HCT116 (cell line): ENCODE results near the gene TP53RK. TPM values are rescaled to one million over a fixed set of nuclear protein-coding genes. Genes with fewer than 3 reads are reported as not detected.

Experiments used
- ATAC-seq: fragments of 200-7000 bp; cut with Tn5 transposase; 2 replicates; pipeline ENCODE4 v1.9.1; 2020; ENCODE audit warnings: mild to moderate bottlenecking, moderate library complexity
- BruUV-seq: library from RNA; stranded (reverse); fragments of 400-500 nt; replicated peaks from 2 replicates; lab custom pipeline; 2021; lab: Mats Ljungman, UMichigan
- CTCF ChIA-PET: fragments of 300-600 bp; sonication (Branson Sonifier 250); formaldehyde crosslinking; loops from one replicate; lab custom pipeline; 2021; ENCODE audit warnings: antibody characterized with exemption; lab: Charles Lee
- POLR2A ChIA-PET: fragments of 300-600, 350-600 bp; sonication (Branson Sonifier 250); formaldehyde crosslinking; loops from one replicate; lab custom pipeline; 2021; ENCODE audit warnings: antibody characterized with exemption; lab: Charles Lee
- RAD21 ChIA-PET, 2 experiments: fragments of 300-600 bp; sonication (Branson Sonifier 250); formaldehyde crosslinking; loops; one replicate each; lab custom pipeline; 2023; ENCODE audit warnings: low total read pairs in 2 of 2; ENCODE audit not compliant: uncharacterized antibody in 2 of 2, unreplicated experiment in 2 of 2, low non-redundant PET in 1 of 2; lab: Charles Lee
- DNase-seq: peaks from one replicate; pipeline ENCODE4 v3.0.0-alpha.2; 2010; ENCODE audit warnings: low read depth, low spot score
- H2AFZ ChIP-seq: fragments of 200-600 bp; shearing (Covaris generic), sonication (generic); 2 replicates; pipeline ENCODE4 v1.6.1; 2017; ENCODE audit warnings: low read depth, mixed run types, mixed read lengths, antibody characterized with exemption, low read length; ENCODE audit not compliant: poor library complexity, severe bottlenecking
- H3K27ac ChIP-seq: 2 replicates; pipeline ENCODE4 v1.5.1; 2012; ENCODE audit warnings: low read depth, low read length
- H3K27me3 ChIP-seq: fragments of 200-600 bp; sonication (generic); 2 replicates; pipeline ENCODE4 v1.6.1; 2016; ENCODE audit warnings: mixed run types, low read length, mixed read lengths; ENCODE audit not compliant: insufficient read depth
- H3K36me3 ChIP-seq, 2 experiments: fragments of 200-500 bp in 1 of 2; fragments of 200-600 bp in 1 of 2; sonication (Bioruptor generic) in 1 of 2; sonication (generic) in 1 of 2; 2 replicates each; pipeline versions ENCODE4 v1.5.1 to v1.6.1; 2014 to 2016; ENCODE audit warnings: low read length in 2 of 2, inconsistent platforms in 1 of 2, mixed read lengths in 1 of 2, mixed run types in 1 of 2; ENCODE audit not compliant: insufficient read depth in 2 of 2, control insufficient read depth in 1 of 2
- H3K4me1 ChIP-seq, 2 experiments: fragments of 200-600 bp in 1 of 2; sonication (generic) in 1 of 2; 2 replicates each; pipeline versions ENCODE4 v1.5.1 to v1.6.1; 2012 to 2017; ENCODE audit warnings: low read length in 2 of 2, inconsistent platforms in 1 of 2, mild to moderate bottlenecking in 1 of 2, mixed read lengths in 1 of 2, mixed run types in 1 of 2, moderate library complexity in 1 of 2; ENCODE audit not compliant: insufficient read depth in 2 of 2, control insufficient read depth in 1 of 2
- H3K4me2 ChIP-seq: fragments of 200-600 bp; sonication (generic); 2 replicates; pipeline ENCODE4 v1.6.1; 2017; ENCODE audit warnings: mixed run types, low read length, mixed read lengths
- H3K4me3 ChIP-seq, 2 experiments: fragments of 200-600 bp in 1 of 2; sonication (generic) in 1 of 2; replicated peaks in 1 of 2; 2 replicates each; pipeline ENCODE4 v1.5.1; 2011 to 2016; ENCODE audit warnings: low read length in 2 of 2, control low read depth in 1 of 2, low read depth in 1 of 2, mild to moderate bottlenecking in 1 of 2, mixed read lengths in 1 of 2, mixed run types in 1 of 2
- H3K79me2 ChIP-seq: fragments of 200-600 bp; sonication (generic); 2 replicates; pipeline ENCODE4 v1.6.1; 2017; ENCODE audit warnings: mild to moderate bottlenecking, mixed run types, low read length, moderate library complexity, mixed read lengths; ENCODE audit not compliant: insufficient read depth
- H3K9ac ChIP-seq: fragments of 200-600 bp; sonication (generic); 2 replicates; pipeline ENCODE4 v1.6.1; 2016; ENCODE audit warnings: low read length, mixed read lengths
- H3K9me2 ChIP-seq: fragments of 200-600 bp; sonication (generic), shearing (Covaris generic); 2 replicates; pipeline ENCODE4 v1.6.1; 2017; ENCODE audit warnings: mixed run types, mild to moderate bottlenecking, moderate library complexity; ENCODE audit not compliant: insufficient read depth
- H3K9me3 ChIP-seq, 2 experiments: fragments of 200-500 bp in 1 of 2; fragments of 200-600 bp in 1 of 2; sonication (Bioruptor generic) in 1 of 2; sonication (generic) in 1 of 2; 2 replicates each; pipeline ENCODE4 v1.6.1; 2014 to 2017; ENCODE audit warnings: low read length in 2 of 2, mixed read lengths in 2 of 2, inconsistent platforms in 1 of 2, low read depth in 1 of 2, mild to moderate bottlenecking in 1 of 2, mixed run types in 1 of 2, moderate library complexity in 1 of 2; ENCODE audit not compliant: control insufficient read depth in 1 of 2, insufficient read depth in 1 of 2
- H4K20me1 ChIP-seq: fragments of 200-600 bp; sonication (generic), shearing (Covaris generic); 2 replicates; pipeline ENCODE4 v1.6.1; 2017; ENCODE audit warnings: mixed run types, mild to moderate bottlenecking, moderate library complexity; ENCODE audit not compliant: insufficient read depth
- CEBPB ChIP-seq: IDR thresholded peaks from 2 replicates; pipeline ENCODE4 v1.6.1; 2012; ENCODE audit warnings: low read depth
- ELF1 ChIP-seq: IDR thresholded peaks from 2 replicates; pipeline ENCODE4 v1.6.1; 2012; ENCODE audit warnings: low read depth, borderline replicate concordance
- POLR2AphosphoS5 ChIP-seq: IDR thresholded peaks from 2 replicates; pipeline ENCODE4 v1.6.1; 2011; ENCODE audit warnings: mild to moderate bottlenecking, low read depth, low read length, moderate library complexity
- ZNF274 ChIP-seq: fragments of 200-500 bp; sonication (Bioruptor generic); IDR thresholded peaks from 2 replicates; pipeline ENCODE4 v1.6.1; 2014; ENCODE audit warnings: mild to moderate bottlenecking, low read depth, low read length, inconsistent platforms
- intact Hi-C: fragments of 100-400 bp; cut with micrococcal nuclease; formaldehyde crosslinking; loops from 2 replicates; pipeline ENCODE4 v1.10.0; 2022
- total RNA-seq: library from RNA; stranded (reverse); gene quantifications from one replicate; pipeline ENCODE4 v1.2.1, GENCODE V29; 2021; ENCODE audit not compliant: unreplicated experiment
- TF ChIP-seq, protein P1 (sequence below), 3 experiments: fragments of 200-600 bp in 1 of 3; sonication (generic) in 1 of 3; IDR thresholded peaks in 2 of 3; conservative IDR thresholded peaks in 1 of 3; 2 replicates each; pipeline ENCODE4 v1.5.1; 2012 to 2017; ENCODE audit warnings: low read depth in 2 of 3, low read length in 2 of 3, antibody characterized with exemption in 1 of 3, borderline replicate concordance in 1 of 3, control low read depth in 1 of 3, mild to moderate bottlenecking in 1 of 3, mixed read lengths in 1 of 3, mixed run types in 1 of 3, moderate library complexity in 1 of 3; ENCODE audit not compliant: insufficient read depth in 1 of 3
- TF ChIP-seq, protein P2 (sequence below): IDR thresholded peaks from 2 replicates; pipeline ENCODE4 v1.6.1; 2012; ENCODE audit warnings: low read depth

Gene TP53RK
- total RNA-seq, 1 experiment from 2014 or later = 9.2 TPM

GRCh38 chr20:46683011-46683667 lies 6.1 kb downstream of the TP53RK start (continued):
- TF ChIP-seq, protein P1, sequence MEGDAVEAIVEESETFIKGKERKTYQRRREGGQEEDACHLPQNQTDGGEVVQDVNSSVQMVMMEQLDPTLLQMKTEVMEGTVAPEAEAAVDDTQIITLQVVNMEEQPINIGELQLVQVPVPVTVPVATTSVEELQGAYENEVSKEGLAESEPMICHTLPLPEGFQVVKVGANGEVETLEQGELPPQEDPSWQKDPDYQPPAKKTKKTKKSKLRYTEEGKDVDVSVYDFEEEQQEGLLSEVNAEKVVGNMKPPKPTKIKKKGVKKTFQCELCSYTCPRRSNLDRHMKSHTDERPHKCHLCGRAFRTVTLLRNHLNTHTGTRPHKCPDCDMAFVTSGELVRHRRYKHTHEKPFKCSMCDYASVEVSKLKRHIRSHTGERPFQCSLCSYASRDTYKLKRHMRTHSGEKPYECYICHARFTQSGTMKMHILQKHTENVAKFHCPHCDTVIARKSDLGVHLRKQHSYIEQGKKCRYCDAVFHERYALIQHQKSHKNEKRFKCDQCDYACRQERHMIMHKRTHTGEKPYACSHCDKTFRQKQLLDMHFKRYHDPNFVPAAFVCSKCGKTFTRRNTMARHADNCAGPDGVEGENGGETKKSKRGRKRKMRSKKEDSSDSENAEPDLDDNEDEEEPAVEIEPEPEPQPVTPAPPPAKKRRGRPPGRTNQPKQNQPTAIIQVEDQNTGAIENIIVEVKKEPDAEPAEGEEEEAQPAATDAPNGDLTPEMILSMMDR (IDR thresholded peaks at IDR 0.05 in 2 of 3, conservative IDR thresholded peaks at IDR 0.05 in 1 of 3; ENCODE audit: borderline replicate concordance in 1 of 3, insufficient read depth in 1 of 3, low read depth in 2 of 3, low read length in 2 of 3) = no peak
- no peak for TF ChIP-seq ZNF274
- TF ChIP-seq ELF1 = no peak
- TF ChIP-seq CEBPB = no peak
- TF ChIP-seq POLR2AphosphoS5 = no peak
- TF ChIP-seq, all 23 proteins: peak for 0

- no peak overlapping the region for H3K4me2 ChIP-seq
- no peak overlapping the region for H3K27ac ChIP-seq
- ChIA-PET POLR2A (no interaction called here), RAD21 (no interaction called here), CTCF (interaction anchor here (1.2 kb wide), 1 partner anchor 30 kb away, joined by 3 read pairs; no protein-coding TSS in a partner anchor)
- ATAC-seq = no peak
- no peak overlapping the region for H3K9ac ChIP-seq
- no peak overlapping the region for H2AFZ ChIP-seq
- no peaks in the 10 kb centered on the region for H3K9me3 ChIP-seq
- no peaks in the 10 kb centered on the region for H3K27me3 ChIP-seq
- peaks cover 9 to 18% of the 10 kb centered on the region in 2 experiments for H3K36me3 ChIP-seq
- no peak overlapping the region for H3K4me3 ChIP-seq
- no peaks in the 10 kb centered on the region for H4K20me1 ChIP-seq
- H3K79me2 ChIP-seq = peaks cover 21% of the 10 kb centered on the region
- no TSS peak for BruUV-seq
- peaks cover 2 to 8% of the 10 kb centered on the region in 2 experiments; a peak in 2 of 4 replicates for H3K4me1 ChIP-seq
- intact Hi-C loops = loop anchor here (5.0 kb wide), 1 partner anchor 120 kb away; no protein-coding TSS in a partner anchor
- TF ChIP-seq, protein P2, sequence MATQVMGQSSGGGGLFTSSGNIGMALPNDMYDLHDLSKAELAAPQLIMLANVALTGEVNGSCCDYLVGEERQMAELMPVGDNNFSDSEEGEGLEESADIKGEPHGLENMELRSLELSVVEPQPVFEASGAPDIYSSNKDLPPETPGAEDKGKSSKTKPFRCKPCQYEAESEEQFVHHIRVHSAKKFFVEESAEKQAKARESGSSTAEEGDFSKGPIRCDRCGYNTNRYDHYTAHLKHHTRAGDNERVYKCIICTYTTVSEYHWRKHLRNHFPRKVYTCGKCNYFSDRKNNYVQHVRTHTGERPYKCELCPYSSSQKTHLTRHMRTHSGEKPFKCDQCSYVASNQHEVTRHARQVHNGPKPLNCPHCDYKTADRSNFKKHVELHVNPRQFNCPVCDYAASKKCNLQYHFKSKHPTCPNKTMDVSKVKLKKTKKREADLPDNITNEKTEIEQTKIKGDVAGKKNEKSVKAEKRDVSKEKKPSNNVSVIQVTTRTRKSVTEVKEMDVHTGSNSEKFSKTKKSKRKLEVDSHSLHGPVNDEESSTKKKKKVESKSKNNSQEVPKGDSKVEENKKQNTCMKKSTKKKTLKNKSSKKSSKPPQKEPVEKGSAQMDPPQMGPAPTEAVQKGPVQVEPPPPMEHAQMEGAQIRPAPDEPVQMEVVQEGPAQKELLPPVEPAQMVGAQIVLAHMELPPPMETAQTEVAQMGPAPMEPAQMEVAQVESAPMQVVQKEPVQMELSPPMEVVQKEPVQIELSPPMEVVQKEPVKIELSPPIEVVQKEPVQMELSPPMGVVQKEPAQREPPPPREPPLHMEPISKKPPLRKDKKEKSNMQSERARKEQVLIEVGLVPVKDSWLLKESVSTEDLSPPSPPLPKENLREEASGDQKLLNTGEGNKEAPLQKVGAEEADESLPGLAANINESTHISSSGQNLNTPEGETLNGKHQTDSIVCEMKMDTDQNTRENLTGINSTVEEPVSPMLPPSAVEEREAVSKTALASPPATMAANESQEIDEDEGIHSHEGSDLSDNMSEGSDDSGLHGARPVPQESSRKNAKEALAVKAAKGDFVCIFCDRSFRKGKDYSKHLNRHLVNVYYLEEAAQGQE = no peak
- DNase-seq = no peak
- H3K9me2 ChIP-seq = no peaks in the 10 kb centered on the region
Measured at GRCh38 chr20:46682063-46682821, 7.0 kb downstream of the TP53RK start.
